HG03103 (cell line): ENCODE measurements around the gene RABGAP1.
"Not testable (repeated sequence)": the region's sequence is repeated elsewhere in the genome, so short reads cannot be mapped to it uniquely, and the experiment has no call there.

Source experiments
- ATAC-seq: cut with Tn5 transposase; IDR thresholded peaks from one replicate; pipeline ENCODE4 v1.9.1; 2021; ENCODE audit warnings: low read depth; ENCODE audit not compliant: unreplicated experiment

The RABGAP1 gene

DNA sequence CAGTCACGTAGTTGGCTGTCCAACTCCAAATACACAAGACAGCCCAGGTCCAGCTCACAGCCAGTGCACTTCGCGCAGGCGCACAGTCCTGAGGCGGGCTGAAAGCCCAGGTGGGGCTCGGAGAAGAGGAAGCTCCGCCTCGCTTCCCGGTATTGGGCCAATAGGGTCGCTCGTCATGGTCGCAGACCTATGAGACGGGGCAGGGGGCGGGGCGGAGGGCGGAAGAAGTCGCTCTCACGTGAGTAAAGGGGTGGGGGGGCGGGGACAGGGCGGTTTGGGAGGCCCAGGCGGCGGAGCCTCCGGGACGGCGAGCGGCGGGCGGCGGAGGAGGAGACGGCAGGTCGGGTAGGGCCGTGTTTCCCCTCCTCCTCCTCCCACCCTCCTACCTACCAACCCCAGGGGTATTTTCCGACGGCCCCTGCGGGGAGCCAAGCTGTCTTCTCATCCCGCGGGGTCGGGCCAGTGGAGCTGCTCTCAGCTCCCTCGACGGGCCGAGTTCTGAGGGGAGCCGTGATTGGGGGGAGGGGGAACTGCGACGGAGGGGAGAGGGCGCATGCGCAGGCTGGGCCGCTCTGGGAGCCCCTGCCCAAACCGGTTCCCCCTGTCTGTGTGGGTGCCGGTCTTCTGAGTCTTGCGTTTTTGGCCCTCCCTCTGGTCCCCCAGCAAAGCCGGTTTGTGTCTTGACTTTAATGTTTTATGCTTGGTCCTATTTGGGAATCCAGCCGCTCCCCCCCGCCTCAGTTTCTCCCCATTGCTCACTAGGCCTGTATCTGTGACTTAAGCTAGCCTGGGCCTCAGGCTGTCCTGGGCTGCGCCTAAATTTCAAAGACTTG lies at the start of gene RABGAP1:
Gene RABGAP1 (plus strand): TSS at position 272 of the 833 bp plus-strand sequence. CDS start 16,040 bp downstream, outside the sequence.
- ATAC-seq, result peak; percentile 98

DNA sequence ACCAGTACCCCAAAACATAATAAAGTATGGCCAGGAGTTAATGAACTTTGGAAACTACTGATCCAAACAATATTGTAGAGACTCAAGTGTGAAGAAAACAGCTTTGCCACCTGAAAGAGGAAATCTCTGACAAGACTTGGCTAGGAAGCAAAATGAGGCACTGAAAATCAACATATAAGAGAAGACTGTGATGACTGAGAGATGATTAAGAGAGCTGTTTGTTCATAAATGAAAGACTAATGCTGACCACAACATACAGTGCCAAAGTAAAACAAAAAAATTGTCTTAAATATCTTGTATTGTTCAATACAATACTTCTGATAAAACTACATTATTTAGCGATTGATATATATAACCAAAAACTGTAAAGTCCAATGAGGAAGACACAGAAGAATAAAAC lies 42.9 kb upstream of the RABGAP1 start:
- ATAC-seq, result no peak

DNA sequence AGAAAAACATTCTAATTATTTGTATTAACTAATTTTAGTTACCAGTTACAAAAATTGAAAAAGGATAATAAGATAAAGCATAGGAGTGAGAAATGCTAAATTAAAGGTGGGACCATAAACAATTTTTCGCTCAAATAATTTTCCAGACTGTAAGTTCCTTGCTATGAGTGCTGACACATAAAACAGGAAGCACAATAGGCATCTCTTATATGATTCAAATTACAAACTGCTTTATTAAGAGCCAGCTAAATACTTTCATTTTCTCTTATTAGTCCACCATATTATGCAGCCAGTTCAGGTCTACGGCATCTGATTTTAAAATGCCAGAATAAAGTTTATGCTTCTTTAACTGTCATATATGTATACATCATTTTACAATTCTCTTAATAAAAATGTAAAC lies 40.0 kb upstream of the RABGAP1 start:
- no peak for ATAC-seq

DNA sequence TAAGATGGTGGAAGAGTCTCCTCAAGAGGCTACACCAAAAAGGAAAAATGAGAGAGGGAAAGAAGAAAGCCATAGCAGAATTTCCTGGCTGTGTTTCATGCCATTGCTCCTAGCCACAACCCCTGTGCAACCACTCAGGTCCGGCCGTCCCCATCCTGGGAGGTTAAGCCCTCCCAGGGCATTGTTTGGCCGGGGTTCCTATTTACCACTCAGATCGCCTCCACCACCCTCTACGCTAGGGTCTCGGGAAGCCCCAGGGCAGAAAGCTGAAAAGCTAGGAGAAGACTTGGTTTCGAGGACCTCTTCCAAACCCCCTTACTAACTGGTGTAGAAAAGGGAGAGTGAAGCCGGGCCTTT lies 36.4 kb upstream of the RABGAP1 start:
- ATAC-seq, result peak; percentile 26

DNA sequence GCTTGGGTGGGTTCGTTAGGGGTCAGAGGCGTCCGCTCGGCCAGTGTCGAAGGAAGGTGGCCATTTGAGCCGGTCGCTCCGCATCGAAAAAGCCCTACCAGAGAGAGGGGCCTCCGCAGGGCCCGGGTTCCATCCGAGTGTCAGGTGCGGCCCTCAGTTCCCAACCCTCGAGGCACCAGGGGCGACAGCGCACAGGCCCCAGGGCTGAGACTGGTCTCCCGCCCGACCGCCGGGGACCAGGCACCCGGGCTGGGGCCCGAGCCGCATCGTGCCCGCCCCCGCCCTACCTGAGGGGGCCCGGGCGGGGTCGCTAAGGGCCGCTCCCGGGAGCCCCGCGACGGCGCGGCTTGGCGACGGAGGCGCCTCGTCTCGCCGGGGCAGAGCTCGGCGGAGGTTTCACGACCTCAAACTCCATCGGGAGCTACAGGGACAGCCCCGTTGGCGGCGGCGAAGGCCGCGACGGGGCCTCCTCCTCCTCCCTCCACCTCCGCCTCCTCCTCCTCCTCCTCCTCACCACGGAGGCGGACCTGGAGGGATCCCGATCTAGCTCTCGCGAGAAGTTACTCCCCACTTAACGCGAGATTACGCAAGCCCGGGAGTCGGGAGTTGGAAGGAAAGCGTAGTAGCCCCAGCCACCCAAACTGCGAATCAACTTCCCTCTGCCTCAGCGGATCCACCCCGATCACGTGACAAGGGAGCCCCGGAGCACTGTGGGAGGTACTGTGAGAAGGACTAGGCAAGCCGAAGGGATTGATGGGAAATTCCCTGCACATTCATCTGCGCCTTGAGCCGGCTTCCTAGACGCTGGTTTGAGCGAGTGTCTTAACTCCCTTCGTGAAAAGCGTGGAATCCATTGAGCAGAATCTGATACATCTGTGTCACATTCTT lies 35.8 kb upstream of the RABGAP1 start, which contains the start of gene RC3H2:
Gene RC3H2 (minus strand): TSS at position 537 of the 888 bp plus-strand sequence. CDS start 7,850 bp downstream, outside the sequence.
- peak; percentile 85 for ATAC-seq

DNA sequence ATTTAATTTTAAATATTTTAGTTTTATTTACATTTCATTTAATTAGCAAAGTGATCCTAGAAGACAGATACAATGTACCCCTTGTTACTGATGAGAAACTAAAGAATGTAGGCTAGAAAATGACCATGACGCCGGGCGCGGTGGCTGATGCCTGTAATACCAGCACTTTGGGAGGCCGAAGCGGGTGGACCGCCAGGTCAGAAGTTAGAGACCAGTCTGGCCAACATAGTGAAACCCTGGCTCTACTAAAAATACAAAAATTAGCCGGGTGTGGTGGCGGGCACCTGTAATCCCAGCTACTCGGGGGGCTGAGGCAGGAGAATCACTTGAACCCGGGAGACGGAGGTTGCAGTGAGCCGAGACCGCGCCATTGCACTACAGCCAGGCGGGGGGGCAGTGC lies 34.7 kb upstream of the RABGAP1 start:
- not testable (repeated sequence) for ATAC-seq

DNA sequence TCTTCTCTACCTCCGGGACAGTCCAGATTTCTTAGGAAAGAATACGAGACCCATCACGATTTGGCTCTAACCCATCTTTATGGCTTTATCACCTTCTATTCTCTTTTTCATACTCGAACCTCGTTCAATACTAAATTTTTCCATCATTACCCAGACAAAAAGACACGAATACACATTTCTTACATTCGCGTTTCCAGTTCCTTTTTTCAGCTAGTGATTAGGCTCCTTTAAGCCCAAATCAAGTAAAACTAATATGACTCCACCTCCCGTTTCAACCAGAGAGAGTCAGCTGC lies 28.2 kb upstream of the RABGAP1 start:
- ATAC-seq, result no peak

DNA sequence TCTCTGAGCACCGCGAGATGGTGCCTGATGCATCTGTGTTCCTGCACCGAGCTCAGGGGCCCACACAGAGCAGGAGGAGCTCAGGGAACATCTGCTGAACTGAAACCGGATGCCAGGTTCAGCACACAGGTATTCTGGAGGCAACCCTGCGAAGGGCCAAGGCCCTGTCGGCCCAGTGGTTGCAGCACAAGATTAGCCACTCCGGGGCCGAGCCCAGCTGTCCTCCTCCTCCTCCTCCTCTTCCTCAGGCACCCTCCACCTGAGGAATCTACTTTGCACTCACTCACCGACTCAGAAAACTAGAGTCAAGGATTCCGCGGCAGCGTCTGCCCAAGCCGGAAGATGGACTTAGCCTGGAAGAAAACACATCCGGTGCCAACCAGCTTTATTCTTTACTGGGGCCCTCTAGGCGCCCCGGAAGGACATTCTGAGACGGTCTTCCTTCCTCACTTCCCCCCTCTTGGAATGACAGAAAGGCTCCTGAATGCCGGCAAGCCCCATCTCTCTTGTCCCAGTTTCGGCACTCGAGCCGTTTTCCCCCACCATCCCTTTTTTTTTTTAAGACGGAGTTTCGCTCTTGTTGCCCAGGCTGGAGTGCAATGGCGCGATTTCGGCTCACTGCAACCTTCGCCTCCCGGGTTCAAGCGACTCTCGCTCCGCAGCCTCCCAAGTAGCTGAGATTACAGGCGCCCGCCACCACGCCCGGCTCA lies 27.7 kb upstream of the RABGAP1 start, which contains the start of gene ZBTB6:
Gene ZBTB6 (minus strand): TSS at position 360 of the 710 bp plus-strand sequence. CDS start 1,251 bp downstream, outside the sequence.
- peak; percentile 97 for ATAC-seq

DNA sequence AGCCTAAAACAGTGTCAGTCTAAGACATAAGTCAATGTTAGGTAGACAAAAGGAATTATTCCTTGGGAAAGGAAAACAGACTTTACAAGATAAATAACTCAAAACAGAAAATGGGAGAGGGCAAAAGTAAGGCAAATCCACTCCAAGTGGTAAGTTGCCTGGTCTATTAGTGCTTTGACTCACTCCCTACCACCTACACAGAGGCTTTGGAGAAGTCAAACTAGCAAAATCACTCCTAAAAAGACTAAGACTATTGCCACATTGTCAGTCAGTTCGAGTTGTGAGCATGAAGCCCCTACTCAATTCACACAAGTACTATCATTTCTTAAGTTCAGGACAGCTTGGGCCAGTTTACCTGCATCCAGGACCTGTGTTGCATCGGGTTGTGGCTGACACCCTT lies 22.5 kb upstream of the RABGAP1 start:
- ATAC-seq, result no peak

DNA sequence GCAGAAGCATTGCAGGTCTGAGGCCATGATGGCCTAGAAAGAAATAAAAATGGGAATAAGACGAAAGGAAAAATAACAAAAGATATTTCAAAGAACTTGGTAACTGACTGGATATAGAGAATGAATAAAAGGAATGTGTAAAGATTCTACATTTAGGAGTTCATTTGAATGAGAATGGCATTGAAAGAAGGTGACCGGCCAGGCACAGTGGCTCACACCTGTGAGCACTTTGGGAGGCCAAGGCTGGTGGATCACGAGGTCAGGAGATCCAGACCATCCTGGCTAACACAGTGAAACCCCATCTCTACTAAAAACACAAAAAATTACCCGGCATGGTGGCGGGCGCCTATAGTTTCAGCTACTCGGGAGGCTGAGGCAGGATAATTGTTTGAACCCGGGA lies 18.1 kb upstream of the RABGAP1 start:
- no peak for ATAC-seq

DNA sequence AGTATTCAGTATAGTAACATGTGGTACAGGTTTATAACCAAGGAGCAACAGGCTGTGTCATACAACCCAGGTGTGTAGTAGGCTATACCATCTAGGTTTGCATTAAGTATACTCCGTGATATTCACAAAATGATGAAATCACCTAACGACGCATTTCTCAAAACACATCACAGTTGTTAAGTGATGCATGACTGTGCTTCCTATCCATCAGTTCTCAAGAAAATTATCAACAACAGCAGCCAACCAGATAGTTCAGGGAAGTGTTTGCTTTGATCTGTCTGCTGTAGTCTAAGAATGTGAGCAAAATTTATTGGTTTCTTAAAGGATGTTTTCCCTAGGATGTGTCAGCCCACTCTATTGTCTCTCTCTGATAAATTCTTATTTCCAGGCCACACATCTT lies 16.9 kb upstream of the RABGAP1 start:
- no peak for ATAC-seq

DNA sequence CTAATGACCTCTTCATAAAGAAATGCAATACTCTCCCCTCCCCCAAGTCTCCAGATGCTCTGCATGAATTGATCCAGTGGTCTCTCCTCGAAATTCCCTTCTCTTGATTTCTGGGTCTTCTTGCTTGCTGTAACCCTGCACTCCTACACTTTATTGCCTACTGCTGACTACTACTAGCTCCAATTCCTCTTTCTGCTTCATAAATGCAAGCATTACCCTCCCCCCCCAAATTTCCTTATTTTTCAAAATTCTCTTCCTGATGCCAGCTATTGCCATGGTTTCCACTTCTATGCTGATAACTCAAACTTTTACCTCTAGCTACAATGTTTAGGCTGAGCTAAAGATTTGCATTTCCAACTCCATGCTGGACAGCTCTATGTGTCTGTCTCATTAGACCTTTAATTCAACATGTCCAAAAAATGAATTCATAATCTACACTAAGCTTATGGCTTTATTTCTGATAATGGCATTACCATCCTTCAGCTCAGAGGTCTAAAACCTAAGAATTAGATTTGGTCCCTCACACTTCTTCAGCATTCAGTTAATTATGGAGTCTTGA lies 10.9 kb upstream of the RABGAP1 start:
- no peak for ATAC-seq

DNA sequence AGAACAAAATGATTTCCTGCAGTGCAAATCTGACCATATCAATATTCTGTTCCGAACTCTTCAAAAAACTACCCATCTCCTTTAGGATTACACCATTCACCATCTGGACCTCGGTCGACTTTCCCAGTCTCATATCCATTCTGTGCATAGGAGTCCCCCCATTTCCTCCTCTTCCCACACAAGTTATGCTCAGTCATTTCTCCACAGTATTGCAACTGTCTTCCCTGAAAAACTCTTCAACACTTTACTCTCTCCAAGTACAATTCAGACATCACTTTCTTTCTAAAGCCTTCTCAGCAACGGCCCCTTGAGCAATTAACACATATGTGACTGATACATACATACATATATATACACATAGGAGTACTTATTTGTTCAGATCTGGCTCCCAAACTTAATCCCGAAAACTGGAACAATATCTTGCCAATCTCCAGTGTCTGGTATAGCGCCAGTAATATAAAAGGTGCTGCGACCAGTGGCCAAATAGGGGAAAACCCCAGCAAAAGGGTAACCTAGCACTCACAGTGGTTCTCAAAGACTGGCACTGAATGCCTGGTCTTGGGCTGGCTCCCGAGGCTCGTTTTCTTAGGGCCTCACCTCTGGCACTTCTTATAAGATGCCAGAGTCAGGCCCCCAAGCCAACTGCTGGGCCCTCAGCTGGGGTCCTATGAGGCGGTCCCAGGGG lies 10.1 kb upstream of the RABGAP1 start:
- ATAC-seq, result peak; percentile 8

DNA sequence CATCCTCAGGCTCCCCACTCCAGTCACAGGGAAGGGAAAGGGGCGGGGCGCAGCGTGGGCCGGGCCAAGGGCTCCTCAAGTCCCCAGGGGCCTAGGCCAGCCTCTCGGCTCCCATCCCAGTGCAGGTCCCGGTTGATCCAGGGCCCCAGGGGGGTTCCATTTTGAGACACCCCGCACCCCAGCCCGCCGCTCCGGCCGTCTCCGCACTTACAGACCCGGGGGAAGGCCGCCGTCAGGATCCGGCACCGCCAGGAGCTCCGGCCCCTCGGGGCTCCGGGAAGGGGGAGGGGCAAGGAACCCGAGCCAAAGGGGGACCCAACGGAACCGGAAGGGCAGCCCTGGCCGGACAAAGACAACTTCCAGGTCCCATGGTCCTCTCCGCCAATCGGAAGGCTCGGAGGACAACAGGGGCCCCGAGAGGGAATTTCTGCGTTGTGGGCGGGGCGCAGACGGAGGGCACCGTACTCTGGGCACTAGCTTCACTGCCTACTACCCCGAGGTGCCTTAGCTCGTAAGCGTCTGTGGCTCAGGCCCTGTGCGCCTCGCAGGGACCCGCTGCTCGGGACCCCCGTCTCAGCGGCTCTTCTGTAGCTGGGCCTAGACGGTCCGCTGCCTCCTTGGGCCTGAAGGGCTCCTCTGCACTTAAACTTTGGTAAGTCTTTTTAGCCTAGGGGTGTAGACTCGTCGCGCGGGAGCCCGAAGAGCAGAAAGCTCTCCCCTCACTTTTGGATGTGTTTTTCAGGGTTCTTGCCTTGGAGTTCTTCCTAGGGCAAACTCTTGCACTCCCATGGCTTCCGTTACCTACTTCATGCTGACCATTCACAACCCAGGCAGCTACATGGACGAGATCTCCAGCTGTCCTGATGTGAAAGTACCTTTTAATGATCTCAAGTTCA lies 9.3 kb upstream of the RABGAP1 start, which contains the start of gene ZBTB26:
Gene ZBTB26 (minus strand): TSS at position 287 of the 896 bp plus-strand sequence. CDS start 11,578 bp downstream, outside the sequence.
- ATAC-seq, result peak; percentile 97

DNA sequence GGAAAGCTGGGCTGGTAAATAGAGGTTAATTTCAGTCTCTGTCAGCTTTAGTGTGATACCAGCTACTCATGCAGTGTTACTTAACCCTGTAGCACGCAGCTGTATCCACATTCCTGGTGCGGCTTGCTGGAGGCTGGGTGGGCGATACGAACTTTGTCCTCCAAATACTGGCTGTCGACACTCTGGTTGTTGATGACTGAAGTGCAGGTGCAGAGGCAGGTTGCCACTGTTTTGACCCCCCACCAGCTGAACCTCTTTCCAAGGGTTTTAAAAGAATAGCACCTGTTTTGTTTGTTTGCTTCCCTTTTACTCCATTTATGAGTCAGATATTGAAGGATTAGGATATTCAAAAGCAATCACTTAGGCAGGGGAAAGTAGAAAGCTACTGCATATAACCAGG lies 4.4 kb upstream of the RABGAP1 start:
- no peak for ATAC-seq

DNA sequence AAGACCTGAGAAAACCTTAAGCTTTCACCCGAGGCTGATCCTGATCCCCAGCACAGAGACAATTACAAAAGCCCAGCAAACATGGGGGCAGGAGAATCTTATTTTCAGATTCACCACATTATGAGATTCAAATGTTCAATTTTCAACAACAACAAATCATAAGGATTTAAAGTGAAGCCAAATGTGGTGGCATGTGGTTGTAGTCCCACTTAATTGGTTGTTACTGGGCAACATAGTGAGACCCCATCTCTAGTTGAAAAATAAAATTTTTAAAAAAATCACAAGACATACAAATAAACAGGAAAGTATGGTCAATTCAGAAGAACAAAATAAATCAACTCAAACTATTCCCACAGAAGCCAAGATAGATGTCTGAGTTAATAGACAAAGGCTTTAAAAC lies 3.9 kb upstream of the RABGAP1 start:
- no peak for ATAC-seq

DNA sequence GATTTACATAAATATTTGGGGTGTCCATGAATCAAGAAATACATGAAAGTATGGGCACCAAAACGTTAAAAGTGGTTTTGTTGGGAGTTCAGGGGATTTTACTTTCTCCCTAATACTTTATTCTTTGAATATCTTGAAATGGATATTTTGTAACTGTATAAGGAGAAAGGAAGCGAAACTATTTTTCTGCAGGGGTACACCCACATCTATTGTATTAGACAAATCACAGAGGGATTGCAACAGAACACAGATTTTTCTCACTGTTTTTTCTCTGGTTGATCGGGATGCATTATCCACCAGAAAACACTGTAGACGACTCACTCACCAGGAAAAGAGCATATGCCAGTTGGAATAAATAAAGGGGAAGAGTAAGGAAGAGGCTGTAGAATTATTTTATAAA lies 1.2 kb upstream of the RABGAP1 start:
- no peak for ATAC-seq

DNA sequence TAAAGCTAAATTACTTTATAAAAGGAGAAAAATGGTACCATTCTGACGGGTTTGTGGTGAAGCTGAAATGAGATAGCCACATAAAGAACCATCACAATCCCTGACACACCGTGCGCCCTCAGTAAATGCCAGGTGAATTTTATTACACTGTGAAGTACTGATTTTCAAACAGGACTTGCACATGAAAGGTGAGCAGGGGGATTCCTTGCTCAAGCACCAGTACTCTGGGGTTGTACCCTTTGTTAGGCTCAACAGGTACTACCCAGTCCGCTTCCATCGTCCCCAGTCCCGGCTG lies 419 bp upstream of the RABGAP1 start:
- ATAC-seq, result no peak

DNA sequence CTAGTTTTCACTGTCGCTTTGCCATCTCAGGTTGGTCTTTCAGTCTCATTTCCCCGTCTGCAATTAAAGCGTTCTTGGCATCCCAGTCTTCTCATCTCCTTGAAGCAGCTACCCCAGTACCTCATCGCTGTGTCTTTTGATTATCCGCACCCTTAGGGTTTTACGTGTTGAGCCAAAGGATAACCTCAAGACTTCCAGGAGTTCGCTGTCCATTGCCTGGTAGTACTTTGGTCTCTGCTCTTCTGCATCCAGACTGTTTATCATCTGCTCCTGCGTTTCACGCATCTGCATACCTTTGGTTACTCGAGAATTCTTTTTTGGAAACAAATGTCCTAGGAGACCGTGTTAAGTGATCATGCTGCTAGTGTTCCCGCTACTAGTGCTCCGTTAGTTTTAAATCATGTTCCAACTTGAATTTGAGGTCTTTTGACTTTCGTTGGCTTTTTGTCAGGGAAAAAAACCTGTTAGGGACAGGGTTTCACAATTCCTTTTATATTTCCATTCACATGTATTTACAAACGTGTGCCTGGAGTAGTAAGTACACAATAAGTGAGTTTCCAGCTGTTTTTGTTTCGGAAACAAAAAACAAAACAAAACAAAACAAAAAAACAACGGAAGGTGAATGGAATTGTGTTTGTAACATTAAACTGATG lies 888 bp downstream of the RABGAP1 start:
- ATAC-seq, result no peak
